H1 (cell line): ENCODE measurements around the gene SIPA1L3. TPM values are rescaled to one million over a fixed set of nuclear protein-coding genes. Genes with fewer than 3 reads are reported as not detected.

Source experiments
- CTCF ChIA-PET: fragments of 300-600 bp; sonication (Branson Sonifier 250); formaldehyde crosslinking; loops from one replicate; lab custom pipeline; 2021; ENCODE audit not compliant: partially characterized antibody; lab: Charles Lee
- POLR2A ChIA-PET: fragments of 300-600 bp; sonication (Branson Sonifier 250); formaldehyde crosslinking; loops from one replicate; lab custom pipeline; 2021; ENCODE audit warnings: inconsistent platforms; ENCODE audit not compliant: partially characterized antibody; lab: Charles Lee
- DNase-seq, 2 experiments: peaks; one replicate each; pipeline versions ENCODE4 v3.0.0 to v3.0.0-alpha.2; 2010 to 2022; ENCODE audit warnings: low spot score in 2 of 2, low read depth in 1 of 2, mixed read lengths in 1 of 2
- FAIRE-seq: peaks from 2 replicates; lab custom pipeline; 2011; peaks lifted over from hg19 to GRCh38; lab: Jason Lieb, UNC
- H2AFZ ChIP-seq: 2 replicates; pipeline ENCODE4 v1.8.1; 2012; ENCODE audit warnings: low read length, inconsistent platforms
- H2AK5ac ChIP-seq: 2 replicates; pipeline ENCODE4 v1.6.1; 2013; ENCODE audit warnings: low read depth, low read length
- H2BK120ac ChIP-seq: replicated peaks from 2 replicates; pipeline ENCODE3; 2013; ENCODE audit warnings: low read depth, low read length, inconsistent platforms
- H2BK12ac ChIP-seq: 2 replicates; pipeline ENCODE4 v1.6.1; 2013; ENCODE audit warnings: low read depth, low read length
- H2BK15ac ChIP-seq: 2 replicates; pipeline ENCODE4 v1.6.1; 2013; ENCODE audit warnings: low read length
- H2BK20ac ChIP-seq: 2 replicates; pipeline ENCODE4 v1.6.1; 2013; ENCODE audit warnings: low read length
- H2BK5ac ChIP-seq: 2 replicates; pipeline ENCODE4 v1.6.1; 2013; ENCODE audit warnings: low read depth, low read length
- H3K14ac ChIP-seq: 2 replicates; pipeline ENCODE4 v1.6.1; 2013; ENCODE audit warnings: inconsistent platforms; ENCODE audit not compliant: insufficient read length
- H3K18ac ChIP-seq: 2 replicates; pipeline ENCODE4 v1.6.1; 2013; ENCODE audit warnings: low read length; ENCODE audit errors: extremely low read depth
- H3K23ac ChIP-seq: 2 replicates; pipeline ENCODE4 v1.6.1; 2013; ENCODE audit warnings: inconsistent platforms; ENCODE audit not compliant: insufficient read length
- H3K23me2 ChIP-seq: 2 replicates; pipeline ENCODE4 v1.6.1; 2013; ENCODE audit warnings: low read depth, low read length
- H3K27ac ChIP-seq: 2 replicates; pipeline ENCODE4 v1.6.1; 2011; ENCODE audit warnings: low read depth, low read length, inconsistent platforms
- H3K27me3 ChIP-seq, 4 experiments: replicated peaks in 1 of 4; 1 replicate in 1 of 4; 2 replicates in 3 of 4; pipeline versions ENCODE4 v1.6.1 to v1.8.1; 2011 to 2013; ENCODE audit warnings: low read length in 3 of 4, mild to moderate bottlenecking in 3 of 4, inconsistent platforms in 2 of 4, mixed read lengths in 2 of 4, moderate library complexity in 1 of 4; ENCODE audit not compliant: control insufficient read depth in 3 of 4, insufficient read depth in 3 of 4; ENCODE audit errors: extremely low read depth in 1 of 4
- H3K36me3 ChIP-seq, 4 experiments: 2 replicates each; pipeline versions ENCODE4 v1.6.1 to v1.8.1; 2011 to 2013; ENCODE audit warnings: mild to moderate bottlenecking in 4 of 4, low read length in 3 of 4, moderate library complexity in 2 of 4, control low read depth in 1 of 4, inconsistent platforms in 1 of 4; ENCODE audit not compliant: insufficient read depth in 4 of 4, control insufficient read depth in 2 of 4
- H3K4ac ChIP-seq: replicated peaks from 2 replicates; pipeline ENCODE3; 2013; ENCODE audit warnings: low read length, low read depth, mixed read lengths, inconsistent platforms; ENCODE audit not compliant: insufficient read length
- H3K4me1 ChIP-seq, 4 experiments: replicated peaks in 1 of 4; 1 replicate in 1 of 4; 2 replicates in 3 of 4; pipeline versions ENCODE4 v1.6.1 to v1.8.1; 2011 to 2013; ENCODE audit warnings: low read length in 3 of 4, inconsistent platforms in 2 of 4, mixed read lengths in 1 of 4; ENCODE audit not compliant: insufficient read depth in 4 of 4, control insufficient read depth in 3 of 4
- H3K4me2 ChIP-seq, 2 experiments: 2 replicates each; pipeline versions ENCODE4 v1.6.1 to v1.8.1; 2011 to 2013; ENCODE audit warnings: low read depth in 2 of 2, low read length in 2 of 2, control low read depth in 1 of 2, inconsistent platforms in 1 of 2, mild to moderate bottlenecking in 1 of 2; ENCODE audit not compliant: insufficient read depth in 1 of 2
- H3K4me3 ChIP-seq, 4 experiments: fragments of 200-600, 300-600 bp in 1 of 4; sonication (generic), shearing (Covaris generic), sonication (Bioruptor Twin) in 1 of 4; 2 replicates each; pipeline versions ENCODE4 v1.5.1 to v1.8.1; 2011 to 2016; ENCODE audit warnings: low read length in 4 of 4, low read depth in 3 of 4, control low read depth in 2 of 4, inconsistent platforms in 2 of 4, mild to moderate bottlenecking in 2 of 4, mixed read lengths in 1 of 4, moderate library complexity in 1 of 4; ENCODE audit not compliant: insufficient read depth in 2 of 4; ENCODE audit errors: extremely low read depth in 1 of 4
- H3K56ac ChIP-seq: replicated peaks from 2 replicates; pipeline ENCODE3; 2013; ENCODE audit warnings: low read depth, mild to moderate bottlenecking, mixed read lengths, low read length, inconsistent platforms; ENCODE audit not compliant: insufficient read length
- H3K79me1 ChIP-seq: 2 replicates; pipeline ENCODE4 v1.6.1; 2013; ENCODE audit warnings: low read depth, low read length, control low read depth
- H3K79me2 ChIP-seq, 2 experiments: 2 replicates each; pipeline versions ENCODE4 v1.6.1 to v1.8.1; 2012 to 2013; ENCODE audit warnings: low read length in 2 of 2, mild to moderate bottlenecking in 2 of 2, inconsistent platforms in 1 of 2; ENCODE audit not compliant: insufficient read depth in 2 of 2, control insufficient read depth in 1 of 2
- H3K9ac ChIP-seq, 4 experiments: replicated peaks in 1 of 4; 1 replicate in 1 of 4; 2 replicates in 3 of 4; pipeline versions ENCODE4 v1.6.1 to v1.8.1; 2011 to 2013; ENCODE audit warnings: low read depth in 3 of 4, low read length in 3 of 4, control low read depth in 2 of 4, mild to moderate bottlenecking in 2 of 4, moderate library complexity in 2 of 4, inconsistent platforms in 1 of 4; ENCODE audit errors: extremely low read depth in 1 of 4
- H3K9me3 ChIP-seq, 2 experiments: 2 replicates each; pipeline versions ENCODE4 v1.6.1 to v1.8.1; 2012 to 2013; ENCODE audit warnings: mild to moderate bottlenecking in 2 of 2, moderate library complexity in 2 of 2, control low read depth in 1 of 2, inconsistent platforms in 1 of 2, low read depth in 1 of 2, low read length in 1 of 2, mixed read lengths in 1 of 2; ENCODE audit not compliant: insufficient read depth in 2 of 2
- H4K20me1 ChIP-seq, 2 experiments: replicated peaks in 1 of 2; 2 replicates each; pipeline versions ENCODE3 to v1.8.1; 2011 to 2013; ENCODE audit warnings: inconsistent platforms in 2 of 2, low read length in 2 of 2, mild to moderate bottlenecking in 1 of 2; ENCODE audit not compliant: insufficient read depth in 2 of 2, control insufficient read depth in 1 of 2
- H4K5ac ChIP-seq: 2 replicates; pipeline ENCODE4 v1.6.1; 2013; ENCODE audit warnings: low read length, low read depth, mixed read lengths, inconsistent platforms; ENCODE audit not compliant: insufficient read length
- H4K8ac ChIP-seq: 2 replicates; pipeline ENCODE4 v1.8.0; 2013; ENCODE audit warnings: mild to moderate bottlenecking, moderate library complexity, low read length, inconsistent platforms; ENCODE audit not compliant: insufficient read depth; ENCODE audit errors: extremely low read depth
- H4K91ac ChIP-seq: replicated peaks from 2 replicates; pipeline ENCODE3; 2013; ENCODE audit warnings: low read length, mixed read lengths, inconsistent platforms; ENCODE audit not compliant: insufficient read length
- CBX8 ChIP-seq: fragments of 300-800, 300-1000 bp; sonication (generic); IDR thresholded peaks from 2 replicates; pipeline ENCODE4 v1.7.1; 2016; ENCODE audit warnings: low read depth, low read length, borderline replicate concordance
- KDM1A ChIP-seq: fragments of 200-600, 300-600 bp; sonication (generic); IDR thresholded peaks from 2 replicates; pipeline ENCODE4 v1.7.1; 2016; ENCODE audit warnings: mild to moderate bottlenecking, low read length, borderline replicate concordance
- WGBS, 2 experiments: shearing (Covaris generic) in 1 of 2; methylation state at CpG; one replicate each; pipeline versions ENCODE4 v1.1.6 to v1.1.7; 2013 to 2015; ENCODE audit warnings: low lambda C conversion rate in 2 of 2, mixed read lengths in 2 of 2, inconsistent platforms in 1 of 2, low coverage in 1 of 2, missing lambda C conversion rate in 1 of 2; ENCODE audit not compliant: insufficient replicate concordance in 2 of 2, insufficient coverage in 1 of 2, insufficient read length in 1 of 2; ENCODE audit errors: extremely low coverage in 1 of 2, missing lambda C conversion rate in 1 of 2; 5-methylcytosine and 5-hydroxymethylcytosine counted together
- polyA plus RNA-seq, 7 experiments: library from polyadenylated mRNA; depleted of rRNA in 3 of 7; stranded (reverse) in 5 of 7; unstranded in 2 of 7; fragments of >200 nt in 5 of 7; fragments of 200-250 nt in 2 of 7; gene quantifications; 1 replicate in 5 of 7; 2 replicates in 1 of 7; 4 replicates in 1 of 7; pipeline versions ENCODE4 v1.2.1 to v1.2.3, GENCODE V29; 2011 to 2013; ENCODE audit warnings: missing spikeins in 2 of 7, mixed read lengths in 2 of 7
- total RNA-seq: library from RNA; stranded (reverse); fragmentation: NEBNext Ultra II Directional; extraction: Animal tissue kit (Norgen Biotek cat#: 25700); gene quantifications from 2 replicates; pipeline ENCODE4 v1.2.1, GENCODE V29; 2021

Gene SIPA1L3
- total and polyA plus RNA-seq, 2 of the 8 experiments (the other 6 are each of a cell fraction or from before 2014, with no cell fraction given), result 15.0 to 54.9 TPM

DNA sequence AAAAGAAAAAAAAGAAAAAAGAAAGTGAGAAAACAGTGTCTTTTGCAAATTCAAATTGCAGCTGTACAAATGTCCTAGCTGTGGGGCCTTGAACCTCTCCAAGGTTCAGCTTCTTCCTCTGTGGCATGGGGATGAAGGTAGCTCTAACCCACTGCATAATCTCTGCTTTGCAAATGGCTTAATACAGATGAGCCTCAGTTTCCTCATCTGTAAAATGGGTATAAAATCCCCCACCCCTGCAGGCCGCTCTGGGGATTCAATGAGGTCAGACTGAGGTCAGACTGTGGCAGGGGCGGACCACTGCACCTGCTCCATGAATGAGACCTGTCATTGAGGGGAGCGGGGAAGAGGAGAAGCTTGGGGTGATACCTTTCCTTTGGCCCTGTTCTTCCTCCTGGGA, 311.2 kb downstream of the SIPA1L3 start:
- no peak overlapping the region for H2BK12ac ChIP-seq
- no peak overlapping the region for H3K18ac ChIP-seq
- no peak overlapping the region for H3K27ac ChIP-seq
- peaks cover 0 to 5% (median 0%) of the 10 kb centered on the region in 4 experiments; a peak in 2 of 7 replicates for H3K4me1 ChIP-seq
- H3K79me1 ChIP-seq, result peaks cover 4% of the 10 kb centered on the region
- H3K27me3 ChIP-seq, result no peaks in the 10 kb centered on the region
- peaks cover 4% of the 10 kb centered on the region for H3K23me2 ChIP-seq
- no peak overlapping the region for H2BK15ac ChIP-seq
- H4K91ac ChIP-seq, result no peak overlapping the region
- peaks cover 0 to 4% of the 10 kb centered on the region in 2 experiments; a peak in 2 of 4 replicates for H3K79me2 ChIP-seq
- H3K56ac ChIP-seq, result no peak overlapping the region
- ChIA-PET CTCF (interaction anchor here (4.0 kb wide), 1 partner anchor 75 kb away, joined by 18 read pairs; no protein-coding TSS in a partner anchor), POLR2A (interaction anchor here (0.6 to 1.8 kb wide), 5 partner anchors 9 to 46 kb away, joined by 3 to 7 read pairs (median 3); partner anchors contain the start of gene SPINT2)
- no peak for FAIRE-seq
- H2AFZ ChIP-seq, result no peak overlapping the region
- no peak overlapping the region for H3K9ac ChIP-seq
- no peak overlapping the region for H2AK5ac ChIP-seq
- H2BK5ac ChIP-seq, result no peak overlapping the region
- no peak overlapping the region for H3K14ac ChIP-seq
- TF ChIP-seq KDM1A (peak; percentile 91), CBX8 (no peak)
- H4K8ac ChIP-seq, result no peak overlapping the region
- no peak overlapping the region for H3K4me2 ChIP-seq
- DNase-seq, result no peak
- H3K36me3 ChIP-seq, result no peaks in the 10 kb centered on the region; a peak in 3 of 8 replicates
- H4K5ac ChIP-seq, result no peak overlapping the region
- no peak overlapping the region for H3K4ac ChIP-seq
- no peak overlapping the region for H2BK120ac ChIP-seq
- H4K20me1 ChIP-seq, result peaks cover 0 to 4% of the 10 kb centered on the region in 2 experiments
- no peaks in the 10 kb centered on the region for H3K9me3 ChIP-seq
- no peak overlapping the region for H2BK20ac ChIP-seq
- H3K4me3 ChIP-seq, result no peak overlapping the region
- H3K23ac ChIP-seq, result no peak overlapping the region
- WGBS, 2 experiments, result 94% methylated on average over 3 of the region's 3 CpGs; no CpG with 5 or more reads in 1 of the 2 experiments
